K562 (cell line): ENCODE results near the gene IRAK3. TPM values are rescaled to one million over a fixed set of nuclear protein-coding genes. Genes with fewer than 3 reads are reported as not detected.
"Not testable (repeated sequence)": the region's sequence is repeated elsewhere in the genome, so short reads cannot be mapped to it uniquely, and the experiment has no call there.

Experiments
- ATAC-seq: fragments of 200-7000 bp; cut with Tn5 transposase; 3 replicates; pipeline ENCODE4 v1.9.1; 2020; ENCODE audit warnings: moderate library complexity
- BruUV-seq: library from RNA; stranded (reverse); fragments of 400-500 nt; replicated peaks from 2 replicates; lab custom pipeline; 2021; lab: Mats Ljungman, UMichigan
- CTCF ChIA-PET: fragments of 300-600 bp; formaldehyde crosslinking; extraction: SDS; loops from one replicate; lab custom pipeline; 2021; ENCODE audit warnings: low intra/inter-chr PET ratio; lab: Yijun Ruan, JAX
- POLR2A ChIA-PET: fragments of 300-600, 350-650 bp; sonication (Branson Sonifier 250); formaldehyde crosslinking; extraction: SDS; loops from one replicate; lab custom pipeline; 2021; ENCODE audit warnings: antibody characterized with exemption, inconsistent platforms; lab: Yijun Ruan, JAX
- DNase-seq, 4 experiments: peaks; one replicate each; pipeline versions ENCODE4 v3.0.0 to v3.0.0-alpha.2; 2011 to 2018; ENCODE audit warnings: low spot score in 3 of 4, mixed read lengths in 3 of 4; ENCODE audit errors: extremely low read depth in 1 of 4
- FAIRE-seq: peaks from 2 replicates; lab custom pipeline; 2011; peaks lifted over from hg19 to GRCh38; lab: Jason Lieb, UNC
- H2AFZ ChIP-seq: 2 replicates; pipeline ENCODE4 v1.6.0; 2011; ENCODE audit warnings: low read depth, low read length, control low read depth, inconsistent platforms
- H3K27ac ChIP-seq: fragments of 200-600 bp; 3 replicates; pipeline ENCODE4 v1.8.0; 2011; ENCODE audit warnings: low read depth, mild to moderate bottlenecking, control low read depth, inconsistent platforms, low read length, moderate library complexity, mixed read lengths; ENCODE audit errors: extremely low read depth
- H3K27me3 ChIP-seq, 2 experiments: fragments of 300-600 bp in 1 of 2; 2 replicates in 1 of 2; 3 replicates in 1 of 2; pipeline versions ENCODE4 v1.6.0 to v1.8.0; 2011; ENCODE audit warnings: inconsistent platforms in 2 of 2, low read length in 2 of 2, mild to moderate bottlenecking in 1 of 2, mixed read lengths in 1 of 2, moderate library complexity in 1 of 2; ENCODE audit not compliant: control insufficient read depth in 2 of 2, insufficient read depth in 2 of 2
- H3K36me3 ChIP-seq: fragments of 300-600 bp; 3 replicates; pipeline ENCODE4 v1.8.0; 2011; ENCODE audit warnings: mild to moderate bottlenecking, low read length, inconsistent platforms; ENCODE audit not compliant: control insufficient read depth, insufficient read depth
- H3K4me1 ChIP-seq, 2 experiments: fragments of 200-600 bp in 1 of 2; replicated peaks in 1 of 2; 2 replicates in 1 of 2; 3 replicates in 1 of 2; pipeline versions ENCODE4 v1.5.1 to v1.8.0; 2011; ENCODE audit warnings: inconsistent platforms in 2 of 2, low read length in 2 of 2, mild to moderate bottlenecking in 1 of 2, mixed read lengths in 1 of 2, moderate library complexity in 1 of 2; ENCODE audit not compliant: control insufficient read depth in 2 of 2, insufficient read depth in 2 of 2
- H3K4me2 ChIP-seq: 2 replicates; pipeline ENCODE4 v1.6.1; 2011; ENCODE audit warnings: low read length, control low read depth, inconsistent platforms, mixed read lengths; ENCODE audit not compliant: insufficient read depth
- H3K4me3 ChIP-seq: fragments of 200-600 bp; sonication (generic), shearing (Covaris generic); 2 replicates; pipeline ENCODE4 v1.5.1; 2016; ENCODE audit warnings: control low read depth, inconsistent platforms
- H3K79me2 ChIP-seq: fragments of 200-600 bp; 3 replicates; pipeline ENCODE4 v1.8.0; 2011; ENCODE audit warnings: low read length, inconsistent platforms; ENCODE audit not compliant: control insufficient read depth, insufficient read depth
- H3K9ac ChIP-seq, 2 experiments: 2 replicates each; pipeline versions ENCODE4 v1.6.0 to v1.6.1; 2011; ENCODE audit warnings: low read depth in 2 of 2, low read length in 2 of 2, control low read depth in 1 of 2, inconsistent platforms in 1 of 2, mild to moderate bottlenecking in 1 of 2, mixed read lengths in 1 of 2; ENCODE audit not compliant: insufficient read depth in 1 of 2
- H3K9me1 ChIP-seq: one replicate; pipeline ENCODE4 v1.6.0; 2011; ENCODE audit warnings: inconsistent platforms, mild to moderate bottlenecking, low read length, moderate library complexity; ENCODE audit not compliant: control insufficient read depth, insufficient read depth
- H3K9me3 ChIP-seq: replicated peaks from 2 replicates; pipeline ENCODE4 v1.5.1; 2011; ENCODE audit warnings: low read depth, low read length, inconsistent platforms; ENCODE audit not compliant: control insufficient read depth, insufficient read depth
- H4K20me1 ChIP-seq: replicated peaks from 2 replicates; pipeline ENCODE4 v1.6.1; 2011; ENCODE audit warnings: low read length, inconsistent platforms, mixed read lengths; ENCODE audit not compliant: control insufficient read depth, insufficient read depth
- CREB1 ChIP-seq, 2 experiments: sonication (generic) in 1 of 2; formaldehyde crosslinking in 1 of 2; IDR thresholded peaks; 2 replicates each; pipeline versions ENCODE4 v1.6.1 to v1.8.0; 2012 to 2022; ENCODE audit warnings: inconsistent platforms in 1 of 2, mild to moderate bottlenecking in 1 of 2, missing genetic modification reagents in 1 of 2, moderate library complexity in 1 of 2
- CREM ChIP-seq: IDR thresholded peaks from 2 replicates; pipeline ENCODE4 v1.6.1; 2014; ENCODE audit warnings: antibody characterized with exemption, low read depth
- GABPA ChIP-seq: fragments of 200-800 bp; sonication (Bioruptor generic); conservative IDR thresholded peaks from 2 replicates; pipeline ENCODE4 v1.6.1; 2016; ENCODE audit warnings: low read depth, missing genetic modification characterization, missing compliant biosample characterization
- GABPB1 ChIP-seq: sonication (generic); formaldehyde crosslinking; IDR thresholded peaks from 2 replicates; pipeline ENCODE4 v1.8.0; 2022; ENCODE audit warnings: mild to moderate bottlenecking, missing genetic modification reagents
- JUNB ChIP-seq: fragments of 450-650 bp; formaldehyde crosslinking; conservative IDR thresholded peaks from 2 replicates; pipeline ENCODE4 v1.4.0; 2020; ENCODE audit warnings: mild to moderate bottlenecking
- MEIS2 ChIP-seq: fragments of 450-650 bp; IDR thresholded peaks from 2 replicates; pipeline ENCODE4 v1.6.1; 2014; ENCODE audit warnings: mild to moderate bottlenecking; ENCODE audit not compliant: partially characterized antibody
- SRSF9 ChIP-seq: fragments of 200-400 bp; formaldehyde crosslinking; IDR thresholded peaks from 2 replicates; pipeline ENCODE4 v1.6.1; 2017; ENCODE audit warnings: low read depth, low read length, borderline replicate concordance
- WGBS: fragments of 100-300 bp; shearing (Covaris generic); methylation state at CpG from one replicate; pipeline ENCODE4 v1.1.6; 2016; ENCODE audit warnings: low coverage, mixed read lengths; ENCODE audit not compliant: insufficient coverage; ENCODE audit errors: missing lambda C conversion rate; 5-methylcytosine and 5-hydroxymethylcytosine counted together
- in situ Hi-C: fragments of 300-500 bp; cut with MboI; formaldehyde crosslinking; loops from 4 replicates; pipeline ENCODE4 v1.15.0; 2018; ENCODE audit warnings: inconsistent platforms, mixed read lengths
- intact Hi-C: fragments of 100-400 bp; cut with micrococcal nuclease; formaldehyde crosslinking; loops from 2 replicates; pipeline ENCODE4 v1.14.2; 2022
- polyA plus RNA-seq, 8 experiments: library from polyadenylated mRNA; depleted of rRNA in 4 of 8; stranded (reverse) in 5 of 8; unstranded in 3 of 8; fragments of >200 nt; fragmentation: Nextera tagmentation in 2 of 8; fragmentation: Illumina TruSeq in 1 of 8; extraction: Ambion mirVana in 2 of 8; extraction: Trizol in 1 of 8; gene quantifications; 2 replicates each; pipeline versions ENCODE4 v1.2.1 to v1.2.3, GENCODE V29; 2011 to 2014; ENCODE audit warnings: inconsistent platforms in 1 of 8, missing spikeins in 1 of 8
- total RNA-seq, 7 experiments: library from RNA; depleted of rRNA in 6 of 7; stranded (reverse); fragments of >200 nt in 6 of 7; fragmentation: Illumina TruSeq in 2 of 7; extraction: Trizol in 2 of 7; gene quantifications; 2 replicates each; pipeline versions ENCODE4 v1.2.1 to v1.2.3, GENCODE V29; 2011 to 2021; ENCODE audit warnings: low replicate concordance in 1 of 7
- TF ChIP-seq, protein P1 (sequence below), 2 experiments: fragments of 450-650 bp in 1 of 2; sonication (generic) in 1 of 2; formaldehyde crosslinking in 1 of 2; IDR thresholded peaks in 1 of 2; conservative IDR thresholded peaks in 1 of 2; 2 replicates each; pipeline versions ENCODE4 v1.6.1 to v1.8.1; 2016 to 2023; ENCODE audit warnings: mild to moderate bottlenecking in 2 of 2, moderate library complexity in 2 of 2, inconsistent platforms in 1 of 2, missing genetic modification reagents in 1 of 2
- TF ChIP-seq, protein P2 (sequence below), 3 experiments: IDR thresholded peaks in 2 of 3; conservative IDR thresholded peaks in 1 of 3; 2 replicates each; pipeline ENCODE4 v1.5.1; 2011 to 2012; ENCODE audit warnings: low read length in 3 of 3, mild to moderate bottlenecking in 3 of 3, control low read depth in 2 of 3, improper control_type of control experiment in 1 of 3, inconsistent platforms in 1 of 3, low read depth in 1 of 3, mixed read lengths in 1 of 3, moderate library complexity in 1 of 3; ENCODE audit not compliant: insufficient read depth in 2 of 3

IRAK3 gene
- total and polyA plus RNA-seq, 9 of the 15 experiments (the other 6 are each of a cell fraction or from before 2014, with no cell fraction given), result 0.06 to 0.09 (median 0.07) TPM; not detected in 6

DNA sequence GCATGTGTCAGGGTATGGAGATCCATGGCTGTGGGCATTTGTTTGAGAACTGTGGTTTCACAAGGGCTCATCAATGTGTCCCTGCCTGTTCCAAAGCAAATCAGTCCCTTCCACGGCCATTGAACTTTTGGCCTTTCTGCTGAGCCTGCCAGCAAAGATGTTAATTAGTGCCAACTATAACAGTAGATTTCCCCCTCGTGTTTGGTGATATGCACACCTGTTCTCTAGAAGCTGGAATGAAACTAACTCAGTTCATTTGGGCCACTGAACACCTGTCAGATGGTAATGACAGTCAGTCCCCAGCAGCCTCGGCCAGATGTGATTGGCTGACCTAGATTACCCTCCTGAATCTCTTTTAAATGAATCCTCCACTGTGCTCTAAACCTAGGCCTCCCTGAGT lies 43.2 kb downstream of the IRAK3 start:
- no TSS peak for BruUV-seq
- no peak for FAIRE-seq

DNA sequence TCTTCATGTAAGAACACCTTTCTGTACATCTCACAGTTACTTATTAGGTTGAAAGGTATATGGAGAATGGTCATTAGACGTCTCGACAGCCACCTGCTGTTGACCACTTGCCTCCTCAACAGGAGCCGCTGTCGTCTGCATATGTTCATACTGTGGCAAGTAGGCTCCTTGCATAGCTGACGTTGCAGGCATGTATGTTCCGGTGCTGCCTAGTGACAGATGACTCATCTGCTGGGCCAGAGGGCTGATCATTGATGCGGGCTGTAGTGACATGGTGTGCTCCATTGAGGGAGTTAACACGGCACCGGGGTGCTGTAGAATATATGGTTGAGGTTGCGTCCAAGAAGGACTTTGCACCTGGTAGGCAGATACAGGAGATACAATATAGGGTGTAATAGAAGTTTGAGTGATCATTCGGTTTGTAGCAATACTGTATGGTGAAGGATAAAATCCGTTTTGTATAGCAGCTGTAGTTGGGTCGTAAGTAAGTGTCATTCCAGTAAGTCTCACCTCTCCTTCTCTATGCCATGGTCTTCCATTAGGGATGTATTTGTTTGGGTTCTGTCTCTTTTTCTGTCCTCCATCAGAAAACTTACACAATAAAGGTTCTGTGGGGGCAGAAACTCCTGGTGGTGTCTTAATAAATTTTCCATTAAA lies 45.2 kb downstream of the IRAK3 start:
- H3K4me3 ChIP-seq, H3K27ac ChIP-seq, in situ Hi-C loops, H3K9me1 ChIP-seq, H3K9me3 ChIP-seq, H3K36me3 ChIP-seq, H3K9ac ChIP-seq, H3K4me1 ChIP-seq, CTCF ChIA-PET, BruUV-seq, H3K79me2 ChIP-seq, H4K20me1 ChIP-seq, H3K27me3 ChIP-seq: not testable (repeated sequence)
- ATAC-seq (peak; percentile 96), DNase-seq (peak; percentile 35 to 81 (median 46)), FAIRE-seq (peak; percentile 96)
- POLR2A ChIA-PET, result interaction anchor here (0.5 to 1.8 kb wide), 3 partner anchors 11 to 65 kb away, joined by 3 to 4 read pairs (median 3); partner anchors contain the start of gene TMBIM4
- H3K4me2 ChIP-seq, result peak overlapping the region; percentile 44; the same call in 1 of the 2 replicates
- intact Hi-C loops, result loop anchor here (1.0 kb wide), 1 partner anchor 65 kb away; the partner anchor contains the start of gene TMBIM4
- peak overlapping the region; percentile 86 for H2AFZ ChIP-seq
- 4% methylated on average over 13 of the region's 13 CpGs for WGBS
- TF ChIP-seq CREB1 (IDR thresholded peaks at IDR 0.05) (peak; percentile 72), CREB1 (CRISPR knock-in tag; IDR thresholded peaks at IDR 0.05) (peak; percentile 95), JUNB (peak; percentile 71; the same call in 1 of the 2 replicates), GABPB1 (CRISPR knock-in tag) (0 out of 2 replicates have a peak, but pooled peaks have one; percentile 25), MEIS2 (peak; percentile 49), GABPA (tag) (peak; percentile 35)
- TF ChIP-seq, protein P1, sequence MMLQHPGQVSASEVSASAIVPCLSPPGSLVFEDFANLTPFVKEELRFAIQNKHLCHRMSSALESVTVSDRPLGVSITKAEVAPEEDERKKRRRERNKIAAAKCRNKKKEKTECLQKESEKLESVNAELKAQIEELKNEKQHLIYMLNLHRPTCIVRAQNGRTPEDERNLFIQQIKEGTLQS (IDR thresholded peaks at IDR 0.05), result peak; percentile 92
- TF ChIP-seq, protein P1 (CRISPR knock-in tag; conservative IDR thresholded peaks at IDR 0.05), result 0 out of 2 replicates have a peak, but pooled peaks have one; percentile 42
- TF ChIP-seq, protein P2, sequence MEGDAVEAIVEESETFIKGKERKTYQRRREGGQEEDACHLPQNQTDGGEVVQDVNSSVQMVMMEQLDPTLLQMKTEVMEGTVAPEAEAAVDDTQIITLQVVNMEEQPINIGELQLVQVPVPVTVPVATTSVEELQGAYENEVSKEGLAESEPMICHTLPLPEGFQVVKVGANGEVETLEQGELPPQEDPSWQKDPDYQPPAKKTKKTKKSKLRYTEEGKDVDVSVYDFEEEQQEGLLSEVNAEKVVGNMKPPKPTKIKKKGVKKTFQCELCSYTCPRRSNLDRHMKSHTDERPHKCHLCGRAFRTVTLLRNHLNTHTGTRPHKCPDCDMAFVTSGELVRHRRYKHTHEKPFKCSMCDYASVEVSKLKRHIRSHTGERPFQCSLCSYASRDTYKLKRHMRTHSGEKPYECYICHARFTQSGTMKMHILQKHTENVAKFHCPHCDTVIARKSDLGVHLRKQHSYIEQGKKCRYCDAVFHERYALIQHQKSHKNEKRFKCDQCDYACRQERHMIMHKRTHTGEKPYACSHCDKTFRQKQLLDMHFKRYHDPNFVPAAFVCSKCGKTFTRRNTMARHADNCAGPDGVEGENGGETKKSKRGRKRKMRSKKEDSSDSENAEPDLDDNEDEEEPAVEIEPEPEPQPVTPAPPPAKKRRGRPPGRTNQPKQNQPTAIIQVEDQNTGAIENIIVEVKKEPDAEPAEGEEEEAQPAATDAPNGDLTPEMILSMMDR (IDR thresholded peaks at IDR 0.05 in 2 of 3, conservative IDR thresholded peaks at IDR 0.05 in 1 of 3; ENCODE audit: insufficient read depth in 2 of 3, low read depth in 1 of 3, low read length in 3 of 3), result peak; percentile 37 to 52 (median 42); a peak in 4 of 6 replicates

More for the DNA sequence above, 43.2 kb downstream of the IRAK3 start:
- peaks cover 2 to 5% of the 10 kb centered on the region in 2 experiments; a peak in 2 of 5 replicates for H3K27me3 ChIP-seq
- H3K4me1 ChIP-seq, result peaks cover 8 to 9% of the 10 kb centered on the region in 2 experiments; a peak in 4 of 5 replicates
- H3K79me2 ChIP-seq, result no peaks in the 10 kb centered on the region
- ATAC-seq, result no peak
- no peak overlapping the region for H3K9ac ChIP-seq
- in situ Hi-C loops, result no loop called here
- DNase-seq, result no peak
- no peaks in the 10 kb centered on the region for H3K36me3 ChIP-seq
- CTCF ChIA-PET, result no interaction called here
- no peak for TF ChIP-seq CREM
- TF ChIP-seq SRSF9, result no peak
- TF ChIP-seq, all 486 proteins: peak for 0
- POLR2A ChIA-PET, result interaction anchor here (1.2 kb wide), 1 partner anchor 25 kb away, joined by 3 read pairs; no protein-coding TSS in a partner anchor
- no peak overlapping the region for H3K4me3 ChIP-seq
- WGBS, result 0% methylated on average over 3 of the region's 3 CpGs
- H3K27ac ChIP-seq, result no peak overlapping the region
- intact Hi-C loops, result no loop called here
- H2AFZ ChIP-seq, result no peak overlapping the region
- H4K20me1 ChIP-seq, result no peaks in the 10 kb centered on the region
- no peak overlapping the region for H3K4me2 ChIP-seq
- H3K9me1 ChIP-seq, result no peaks in the 10 kb centered on the region
- no peaks in the 10 kb centered on the region for H3K9me3 ChIP-seq
